GM18498 (cell line): Measurements from ENCODE around the gene RTBDN.
A peak's percentile ranks its signal among the peaks of the same experiment; 100 is the strongest.

Experiments
- ATAC-seq: cut with Tn5 transposase; IDR thresholded peaks from one replicate; pipeline ENCODE4 v1.9.1; 2021; ENCODE audit warnings: mild to moderate bottlenecking, moderate library complexity; ENCODE audit not compliant: unreplicated experiment

The RTBDN gene

GRCh38 chr19:12783291-12783848, 51.0 kb downstream of the RTBDN start:
- no peak for ATAC-seq

- peak; percentile 53 for ATAC-seq
These were observed 51.7 kb downstream of the RTBDN start for GRCh38 chr19:12782424-12783290.

DNA sequence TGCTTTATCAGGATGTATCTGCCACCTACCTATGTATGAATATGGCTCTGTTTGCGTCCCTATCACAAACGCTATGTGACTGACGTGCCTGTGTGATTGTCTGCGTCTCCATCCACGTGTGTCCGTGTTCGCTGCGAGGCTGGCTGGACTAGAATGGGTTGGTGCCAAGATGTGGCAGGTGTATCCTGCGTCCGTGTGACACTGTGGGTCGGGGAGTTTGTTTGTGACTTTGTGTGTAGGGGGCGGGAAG, 52.3 kb downstream of the RTBDN start:
- no peak for ATAC-seq

DNA sequence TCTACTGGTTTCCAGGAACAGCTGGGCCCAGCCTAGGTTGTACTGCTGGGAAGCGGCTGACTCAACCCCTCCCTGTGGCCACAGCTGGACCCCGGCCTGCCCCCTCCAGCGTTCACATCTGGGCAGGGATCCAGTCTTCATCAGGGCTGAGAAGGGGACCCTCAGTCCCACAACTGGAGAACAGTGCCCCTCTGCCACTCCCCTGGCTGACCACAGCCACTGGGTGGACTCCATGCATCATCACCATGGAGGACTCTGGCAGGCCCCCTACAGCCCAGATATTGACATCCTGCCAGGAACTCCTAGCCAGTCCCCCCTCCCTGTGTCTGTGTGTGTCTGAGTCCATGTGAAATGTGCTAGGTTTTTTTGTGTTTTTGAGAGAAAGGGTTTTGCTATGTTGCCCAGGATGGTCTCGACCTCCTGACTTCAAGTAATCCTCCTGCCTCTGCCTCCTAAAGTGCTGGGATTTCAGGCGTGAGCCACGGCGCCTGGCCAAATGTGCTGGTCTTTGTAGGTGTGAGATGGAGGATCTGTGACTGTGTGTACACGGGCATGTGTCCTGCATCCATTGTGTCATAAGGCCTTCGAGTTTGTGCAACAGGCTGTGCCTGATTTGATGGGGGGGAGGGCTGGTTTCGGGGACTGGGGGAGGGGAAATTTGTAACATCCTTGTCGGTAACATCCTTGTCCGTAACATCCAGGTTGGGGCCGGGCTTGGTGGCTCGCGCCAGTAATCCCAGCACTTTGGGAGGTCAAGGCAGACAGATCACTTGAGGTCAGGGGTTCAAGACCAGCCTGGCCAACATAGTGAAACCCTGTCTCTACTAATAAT, 55.0 kb downstream of the RTBDN start:
- ATAC-seq: no peak

DNA sequence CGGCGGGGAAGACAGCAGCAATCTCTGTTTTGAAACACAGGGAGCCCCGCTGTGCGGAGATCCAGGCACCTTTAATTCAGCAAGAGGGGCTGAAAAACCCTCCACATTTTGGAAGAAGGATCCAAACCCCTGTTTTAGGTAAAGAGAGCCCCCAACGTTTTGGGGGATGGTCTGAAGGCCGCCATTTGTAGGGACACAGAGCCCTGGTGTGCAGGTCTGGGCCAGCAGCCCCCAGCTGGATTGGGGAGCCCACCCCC, 55.5 kb downstream of the RTBDN start:
- ATAC-seq: no peak

DNA sequence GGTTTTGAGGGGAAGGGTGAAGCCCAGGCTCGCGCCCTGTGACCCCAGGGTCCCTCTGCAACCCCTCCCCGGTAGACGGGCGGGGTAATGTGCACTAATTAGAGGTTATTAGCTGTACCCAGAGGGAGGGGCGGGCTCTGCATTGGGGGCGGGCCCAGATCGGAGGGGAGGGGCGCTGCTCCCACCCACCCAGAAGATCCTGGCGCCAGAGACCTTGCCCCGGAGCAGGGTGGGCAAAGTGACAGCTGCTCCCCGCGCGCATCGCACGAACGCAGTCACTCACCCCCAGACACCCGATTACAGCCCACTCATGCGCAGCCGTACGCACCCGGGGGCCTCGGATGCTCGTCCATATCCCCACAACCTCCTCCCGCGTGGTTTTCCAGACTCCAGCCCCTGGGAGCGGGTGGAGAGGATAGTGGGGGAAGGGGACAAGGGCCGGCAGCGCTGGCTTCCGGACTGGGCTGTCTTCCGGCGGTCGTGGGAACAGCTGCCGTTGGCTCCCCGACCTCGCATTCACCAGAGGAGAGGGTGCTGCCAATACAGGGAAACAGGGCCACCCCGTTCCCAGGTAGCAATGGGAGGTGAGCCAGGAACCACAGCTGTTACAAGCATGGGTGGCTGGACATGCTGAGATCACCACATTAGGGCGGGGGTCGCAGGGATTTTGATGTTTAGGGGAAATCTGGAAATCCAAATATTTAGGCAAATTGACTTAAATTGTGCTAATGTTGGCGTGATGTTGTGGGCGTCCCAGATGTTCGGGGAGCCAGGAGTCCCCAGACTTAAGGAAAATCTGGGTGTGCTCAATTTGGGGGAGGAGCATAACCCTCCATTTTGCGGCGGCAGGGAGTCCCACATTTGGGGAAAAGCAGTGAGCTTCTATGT, 56.1 kb downstream of the RTBDN start:
- no peak for ATAC-seq

GRCh38 chr19:12777217-12778016, 57.0 kb downstream of the RTBDN start:
- no peak for ATAC-seq
